Glutamatergic neuron (in vitro differentiated cells): ENCODE measurements around the gene REV1. TPM values are rescaled to one million over a fixed set of nuclear protein-coding genes. Genes with fewer than 3 reads are reported as not detected.

Source experiments
- DNase-seq: peaks from one replicate; pipeline ENCODE4 v3.0.0; 2022
- H3K27ac Mint-ChIP-seq: one replicate; pipeline ENCODE4 v1.8.0; 2020; ENCODE audit warnings: mild to moderate bottlenecking, mixed read lengths, inconsistent platforms; ENCODE audit not compliant: unreplicated experiment
- H3K27me3 Mint-ChIP-seq: one replicate; pipeline ENCODE4 v1.8.0; 2020; ENCODE audit warnings: mild to moderate bottlenecking, moderate library complexity, mixed read lengths, inconsistent platforms; ENCODE audit not compliant: unreplicated experiment
- H3K36me3 Mint-ChIP-seq: one replicate; pipeline ENCODE4 v1.8.0; 2020; ENCODE audit warnings: mild to moderate bottlenecking, mixed read lengths, inconsistent platforms; ENCODE audit not compliant: unreplicated experiment
- H3K4me1 Mint-ChIP-seq: one replicate; pipeline ENCODE4 v1.8.0; 2020; ENCODE audit warnings: mild to moderate bottlenecking, low read depth, mixed read lengths, inconsistent platforms; ENCODE audit not compliant: unreplicated experiment
- H3K4me3 Mint-ChIP-seq: one replicate; pipeline ENCODE4 v1.8.0; 2020; ENCODE audit warnings: mild to moderate bottlenecking, mixed read lengths, inconsistent platforms; ENCODE audit not compliant: unreplicated experiment
- H3K9me3 Mint-ChIP-seq: one replicate; pipeline ENCODE4 v1.8.0; 2020; ENCODE audit warnings: mild to moderate bottlenecking, moderate library complexity, mixed read lengths, inconsistent platforms; ENCODE audit not compliant: unreplicated experiment
- CTCF ChIP-seq: fragments of 200-600 bp; sonication (generic); IDR thresholded peaks from one replicate; pipeline ENCODE4 v1.5.0; 2021; ENCODE audit not compliant: partially characterized antibody, unreplicated experiment
- total RNA-seq: library from RNA; stranded (reverse); fragmentation: NEBNext Ultra II Directional; extraction: Animal tissue kit (Norgen Biotek cat#: 25700); gene quantifications from one replicate; pipeline ENCODE4 v1.2.1, GENCODE V29; 2021; ENCODE audit not compliant: unreplicated experiment

REV1 gene
- total RNA-seq, 1 donor from 2014 or later: 39.2 TPM

- Mint-ChIP-seq H3K4me3 (no peak overlapping the region), H3K27ac (no peak overlapping the region), H3K36me3 (no peaks in the 10 kb centered on the region), H3K27me3 (no peaks in the 10 kb centered on the region), H3K4me1 (peaks cover 8% of the 10 kb centered on the region), H3K9me3 (peaks cover 4% of the 10 kb centered on the region)
- no peak for DNase-seq
- no peak for TF ChIP-seq CTCF
Measured at GRCh38 chr2:99406137-99406536, 83.7 kb downstream of the REV1 start.

- Mint-ChIP-seq H3K36me3 (no peaks in the 10 kb centered on the region), H3K27ac (peak overlapping the region; percentile 48), H3K4me1 (peaks cover 8% of the 10 kb centered on the region)
Measured at GRCh38 chr2:99404797-99405669, 84.8 kb downstream of the REV1 start.

GRCh38 chr2:99404039-99404796 is 85.6 kb downstream of the REV1 start:
- Mint-ChIP-seq H3K36me3 (no peaks in the 10 kb centered on the region), H3K9me3 (peaks cover 4% of the 10 kb centered on the region), H3K27me3 (no peaks in the 10 kb centered on the region), H3K4me3 (no peak overlapping the region), H3K4me1 (peaks cover 8% of the 10 kb centered on the region), H3K27ac (peak overlapping the region; percentile 12)
- DNase-seq: no peak
- TF ChIP-seq CTCF: no peak

More at GRCh38 chr2:99404797-99405669, 84.8 kb downstream of the REV1 start:
- no peak for DNase-seq
- Mint-ChIP-seq H3K4me3 (no peak overlapping the region), H3K9me3 (peaks cover 4% of the 10 kb centered on the region), H3K27me3 (no peaks in the 10 kb centered on the region)
- TF ChIP-seq CTCF: no peak

- peaks cover 4% of the 10 kb centered on the region for H3K9me3 Mint-ChIP-seq
- no peak overlapping the region for H3K4me3 Mint-ChIP-seq
- H3K27me3 Mint-ChIP-seq: no peaks in the 10 kb centered on the region
- H3K27ac Mint-ChIP-seq: peak overlapping the region; percentile 12
- no peak for TF ChIP-seq CTCF
- H3K4me1 Mint-ChIP-seq: peaks cover 8% of the 10 kb centered on the region
- DNase-seq: no peak
- no peaks in the 10 kb centered on the region for H3K36me3 Mint-ChIP-seq
Measured at GRCh38 chr2:99403524-99403923, 86.3 kb downstream of the REV1 start.

- Mint-ChIP-seq H3K27ac (no peak overlapping the region), H3K4me1 (peaks cover 8% of the 10 kb centered on the region), H3K36me3 (no peaks in the 10 kb centered on the region), H3K9me3 (peaks cover 4% of the 10 kb centered on the region), H3K4me3 (no peak overlapping the region), H3K27me3 (no peaks in the 10 kb centered on the region)
- TF ChIP-seq CTCF: no peak
- no peak for DNase-seq
Measured at GRCh38 chr2:99403084-99403483, 86.7 kb downstream of the REV1 start.
